ENCODE results near the gene DNAH9. TPM values are rescaled to one million over a fixed set of nuclear protein-coding genes. Genes with fewer than 3 reads are reported as not detected.

DNAH9 gene
- total RNA-seq, 1 donor from 2014 or later = not detected

DNA sequence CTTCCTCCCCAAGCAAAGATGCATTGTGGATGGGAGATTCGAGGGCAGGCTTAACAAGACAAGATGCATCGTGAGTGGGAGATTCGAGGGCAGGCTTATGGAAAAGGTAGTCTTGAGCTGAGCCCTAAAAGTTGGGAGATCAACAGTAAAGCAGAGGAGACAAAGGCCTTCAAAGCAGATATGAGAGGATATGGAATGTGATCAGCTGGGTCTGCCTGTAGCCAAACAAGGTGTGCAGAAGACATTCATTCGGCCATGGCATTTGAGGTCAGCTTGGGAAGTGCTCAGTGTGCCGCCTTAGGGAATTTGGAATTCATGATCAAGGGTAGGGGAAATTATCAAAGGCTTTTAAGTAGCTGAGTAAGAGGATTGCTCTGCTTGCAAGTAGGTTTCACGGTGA is 39.5 kb downstream of the DNAH9 start:
- Histone ChIP-seq H3K27me3 (no peaks in the 10 kb centered on the region), H3K27ac (no peak overlapping the region), H3K9me3 (no peaks in the 10 kb centered on the region), H3K4me3 (no peak overlapping the region), H3K4me1 (no peaks in the 10 kb centered on the region), H3K36me3 (no peaks in the 10 kb centered on the region)
- intact Hi-C loops (cut with DNase I) = no loop called here
- TF ChIP-seq, protein P1, sequence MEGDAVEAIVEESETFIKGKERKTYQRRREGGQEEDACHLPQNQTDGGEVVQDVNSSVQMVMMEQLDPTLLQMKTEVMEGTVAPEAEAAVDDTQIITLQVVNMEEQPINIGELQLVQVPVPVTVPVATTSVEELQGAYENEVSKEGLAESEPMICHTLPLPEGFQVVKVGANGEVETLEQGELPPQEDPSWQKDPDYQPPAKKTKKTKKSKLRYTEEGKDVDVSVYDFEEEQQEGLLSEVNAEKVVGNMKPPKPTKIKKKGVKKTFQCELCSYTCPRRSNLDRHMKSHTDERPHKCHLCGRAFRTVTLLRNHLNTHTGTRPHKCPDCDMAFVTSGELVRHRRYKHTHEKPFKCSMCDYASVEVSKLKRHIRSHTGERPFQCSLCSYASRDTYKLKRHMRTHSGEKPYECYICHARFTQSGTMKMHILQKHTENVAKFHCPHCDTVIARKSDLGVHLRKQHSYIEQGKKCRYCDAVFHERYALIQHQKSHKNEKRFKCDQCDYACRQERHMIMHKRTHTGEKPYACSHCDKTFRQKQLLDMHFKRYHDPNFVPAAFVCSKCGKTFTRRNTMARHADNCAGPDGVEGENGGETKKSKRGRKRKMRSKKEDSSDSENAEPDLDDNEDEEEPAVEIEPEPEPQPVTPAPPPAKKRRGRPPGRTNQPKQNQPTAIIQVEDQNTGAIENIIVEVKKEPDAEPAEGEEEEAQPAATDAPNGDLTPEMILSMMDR (IDR thresholded peaks at IDR 0.05) = no peak
- DNase-seq (ENCODE audit: low spot score in 2 of 2) = no peak

DNA sequence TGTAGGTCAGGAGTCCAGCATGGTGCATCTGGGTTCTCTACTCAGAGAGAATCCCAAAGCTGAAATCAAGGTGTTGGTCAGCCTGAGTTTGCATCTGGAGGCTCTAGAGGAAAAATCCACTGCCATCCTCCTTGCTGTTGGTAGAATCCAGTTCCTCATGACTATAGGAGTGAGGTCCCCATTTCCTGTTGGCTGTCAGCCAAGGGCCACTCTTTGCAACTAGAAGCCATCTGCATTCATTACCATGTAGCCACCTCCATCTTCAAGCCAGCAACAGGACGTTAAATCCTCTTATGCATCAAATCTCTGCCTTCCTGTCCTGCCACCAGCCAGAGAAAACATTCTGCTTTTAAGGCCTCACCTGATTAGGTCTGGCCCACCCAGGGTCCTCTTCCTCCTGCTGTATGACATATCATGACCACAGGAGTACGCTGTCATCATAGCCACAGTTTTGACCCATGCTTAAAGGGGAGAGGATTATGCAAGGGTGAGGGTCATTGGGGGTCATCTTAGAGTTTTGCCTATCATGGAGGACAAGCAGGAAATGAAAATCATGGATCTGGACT is 40.5 kb downstream of the DNAH9 start:
- H3K27ac ChIP-seq = no peak overlapping the region
- TF ChIP-seq, protein P1 (IDR thresholded peaks at IDR 0.05) = no peak
- no peaks in the 10 kb centered on the region for H3K27me3 ChIP-seq
- no peak for DNase-seq (ENCODE audit: low spot score in 2 of 2)
- no peaks in the 10 kb centered on the region for H3K36me3 ChIP-seq
- no peaks in the 10 kb centered on the region for H3K4me1 ChIP-seq
- H3K4me3 ChIP-seq = no peak overlapping the region
- intact Hi-C loops (cut with DNase I) = no loop called here
- H3K9me3 ChIP-seq = no peaks in the 10 kb centered on the region

DNA sequence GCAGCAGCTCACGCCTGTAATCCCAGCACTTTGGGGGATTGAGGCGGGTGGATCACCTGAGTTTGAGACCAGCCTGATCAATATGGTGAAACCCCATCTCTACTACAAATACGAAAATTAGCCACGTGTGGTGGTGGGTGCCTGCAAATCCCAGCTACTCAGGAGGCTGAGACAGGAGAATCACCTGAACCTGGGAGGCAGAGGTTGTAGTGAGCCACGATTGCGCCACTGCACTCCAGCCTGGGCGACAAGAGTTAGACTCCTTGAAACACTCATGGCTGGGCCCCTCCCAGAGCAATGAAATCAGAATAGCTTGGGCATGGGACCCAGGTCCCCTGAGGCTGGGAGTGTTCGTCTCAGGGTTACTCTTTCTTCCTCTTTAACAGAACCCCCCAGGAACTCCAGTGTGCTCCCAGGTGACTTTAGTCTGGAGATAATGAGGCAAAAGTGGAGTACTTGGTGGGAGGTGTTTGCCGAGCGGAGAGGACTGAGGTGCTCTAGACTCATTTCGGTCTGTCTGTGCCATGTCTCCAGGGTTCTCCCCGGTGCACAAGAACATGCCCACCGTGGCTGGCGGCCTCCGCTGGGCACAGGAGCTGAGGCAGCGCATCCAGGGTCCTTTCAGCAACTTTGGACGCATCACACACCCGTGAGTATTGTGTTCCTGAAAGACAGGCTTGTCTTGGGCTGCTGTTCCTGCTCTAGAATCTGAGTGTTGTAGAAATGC is 41.6 kb downstream of the DNAH9 start:
- Histone ChIP-seq H3K4me3 (no peak overlapping the region), H3K9me3 (no peaks in the 10 kb centered on the region), H3K27me3 (no peaks in the 10 kb centered on the region), H3K27ac (no peak overlapping the region), H3K4me1 (no peaks in the 10 kb centered on the region), H3K36me3 (no peaks in the 10 kb centered on the region)
- DNase-seq (ENCODE audit: low spot score in 2 of 2) = no peak
- TF ChIP-seq, protein P1 (IDR thresholded peaks at IDR 0.05) = no peak
- intact Hi-C loops (cut with DNase I) = no loop called here

DNA sequence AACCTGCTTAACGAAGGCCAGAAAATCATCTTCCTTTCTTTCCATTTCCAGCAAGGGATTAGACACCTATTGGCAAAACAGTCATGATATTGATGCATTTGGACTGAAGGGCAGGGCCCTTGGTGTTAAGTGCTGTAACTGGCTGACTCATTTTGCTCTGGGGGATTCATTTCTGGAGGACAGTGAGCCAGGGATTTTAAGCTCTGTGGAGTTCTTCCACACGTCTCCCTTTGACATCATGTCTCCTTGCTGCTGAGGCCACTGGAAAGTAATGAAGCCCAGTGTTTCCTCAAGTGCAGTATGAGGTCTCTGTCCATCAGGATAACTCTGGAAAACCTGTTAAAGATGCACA is 42.2 kb downstream of the DNAH9 start:
- TF ChIP-seq, protein P1 (IDR thresholded peaks at IDR 0.05) = no peak
- no peaks in the 10 kb centered on the region for H3K27me3 ChIP-seq

DNA sequence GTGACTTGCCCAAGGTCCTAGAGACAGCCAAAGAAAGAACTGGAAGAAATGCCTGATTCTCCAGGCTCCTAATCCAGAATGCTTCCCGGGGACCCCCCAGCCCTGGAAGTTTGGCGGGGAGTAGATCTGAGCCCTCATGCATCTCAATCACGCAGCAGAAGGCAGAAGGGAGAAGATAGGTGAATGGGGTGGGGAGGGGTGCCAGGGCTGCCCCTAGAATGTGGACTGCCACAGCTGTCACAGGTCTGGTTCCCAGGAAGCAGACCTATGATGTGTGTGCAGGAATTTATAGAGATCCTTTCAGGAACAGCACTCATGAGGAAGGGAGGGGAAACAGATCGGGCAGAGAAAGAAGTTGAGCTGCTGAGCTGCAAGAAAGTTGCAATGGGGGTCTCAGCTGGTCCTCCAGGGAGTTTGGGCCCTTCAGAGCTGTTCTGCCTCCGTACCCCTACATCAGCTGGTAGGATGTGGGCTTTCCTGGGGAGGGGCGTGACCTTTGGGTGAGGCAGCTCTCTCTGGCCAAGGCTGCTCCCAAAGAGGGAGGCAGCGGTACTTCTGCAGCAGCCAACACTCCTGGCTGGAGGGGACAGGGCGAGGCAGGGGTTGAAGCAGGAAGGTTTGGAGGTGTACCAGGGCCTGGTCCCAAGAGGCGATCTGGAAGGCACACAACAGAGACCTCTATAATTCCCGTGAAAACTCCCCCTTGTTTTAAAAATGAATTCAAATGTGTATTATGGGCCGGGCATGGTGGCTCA is 43.4 kb downstream of the DNAH9 start:
- Histone ChIP-seq H3K27me3 (no peaks in the 10 kb centered on the region), H3K4me3 (no peak overlapping the region), H3K4me1 (no peaks in the 10 kb centered on the region), H3K36me3 (no peaks in the 10 kb centered on the region), H3K9me3 (no peaks in the 10 kb centered on the region), H3K27ac (no peak overlapping the region)
- DNase-seq (ENCODE audit: low spot score in 2 of 2) = no peak
- TF ChIP-seq, protein P1 (IDR thresholded peaks at IDR 0.05) = no peak
- intact Hi-C loops (cut with DNase I) = no loop called here

More for the DNA sequence above, 42.2 kb downstream of the DNAH9 start:
- Histone ChIP-seq H3K9me3 (no peaks in the 10 kb centered on the region), H3K4me3 (no peak overlapping the region), H3K36me3 (no peaks in the 10 kb centered on the region), H3K4me1 (no peaks in the 10 kb centered on the region), H3K27ac (no peak overlapping the region)
- intact Hi-C loops (cut with DNase I) = no loop called here
- no peak for DNase-seq (ENCODE audit: low spot score in 2 of 2)

Measured in ascending aorta (tissue), 2 donors.